Measurements from ENCODE around the gene BNC2. TPM values are rescaled to one million over a fixed set of nuclear protein-coding genes. Genes with fewer than 3 reads are reported as not detected.

The BNC2 gene
- total RNA-seq, 1 donor from 2014 or later = 15.2 TPM

DNA sequence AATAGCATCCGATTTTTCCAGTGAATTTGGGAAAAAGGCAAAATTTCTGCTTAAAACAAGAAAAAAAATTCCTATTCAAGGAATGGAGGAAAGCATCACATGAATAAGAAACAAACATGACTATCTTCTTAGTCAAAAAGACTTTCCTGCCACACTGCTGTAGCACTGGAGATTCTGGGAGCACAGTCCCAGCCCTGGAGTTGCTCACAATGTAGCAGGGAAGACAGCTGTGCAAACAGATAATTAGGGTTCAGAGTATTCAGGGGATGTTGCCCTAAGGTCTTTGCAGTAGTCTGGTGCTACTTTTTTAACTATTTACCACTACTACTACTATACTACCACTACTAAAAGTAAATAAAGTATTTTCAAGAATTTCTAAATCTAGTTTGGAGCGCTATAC, 86.5 kb downstream of the BNC2 start:
- H3K36me3 Mint-ChIP-seq (ENCODE audit: unreplicated experiment) = no peaks in the 10 kb centered on the region
- DNase-seq = no peak
- H3K27ac Mint-ChIP-seq (ENCODE audit: unreplicated experiment) = no peak overlapping the region
- H3K4me1 Mint-ChIP-seq (ENCODE audit: low read depth, unreplicated experiment) = peaks cover 3% of the 10 kb centered on the region
- TF ChIP-seq, protein P1, sequence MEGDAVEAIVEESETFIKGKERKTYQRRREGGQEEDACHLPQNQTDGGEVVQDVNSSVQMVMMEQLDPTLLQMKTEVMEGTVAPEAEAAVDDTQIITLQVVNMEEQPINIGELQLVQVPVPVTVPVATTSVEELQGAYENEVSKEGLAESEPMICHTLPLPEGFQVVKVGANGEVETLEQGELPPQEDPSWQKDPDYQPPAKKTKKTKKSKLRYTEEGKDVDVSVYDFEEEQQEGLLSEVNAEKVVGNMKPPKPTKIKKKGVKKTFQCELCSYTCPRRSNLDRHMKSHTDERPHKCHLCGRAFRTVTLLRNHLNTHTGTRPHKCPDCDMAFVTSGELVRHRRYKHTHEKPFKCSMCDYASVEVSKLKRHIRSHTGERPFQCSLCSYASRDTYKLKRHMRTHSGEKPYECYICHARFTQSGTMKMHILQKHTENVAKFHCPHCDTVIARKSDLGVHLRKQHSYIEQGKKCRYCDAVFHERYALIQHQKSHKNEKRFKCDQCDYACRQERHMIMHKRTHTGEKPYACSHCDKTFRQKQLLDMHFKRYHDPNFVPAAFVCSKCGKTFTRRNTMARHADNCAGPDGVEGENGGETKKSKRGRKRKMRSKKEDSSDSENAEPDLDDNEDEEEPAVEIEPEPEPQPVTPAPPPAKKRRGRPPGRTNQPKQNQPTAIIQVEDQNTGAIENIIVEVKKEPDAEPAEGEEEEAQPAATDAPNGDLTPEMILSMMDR (IDR thresholded peaks at IDR 0.05; ENCODE audit: partially characterized antibody, unreplicated experiment) = no peak
- no peak overlapping the region for H3K4me3 Mint-ChIP-seq (ENCODE audit: unreplicated experiment)
- H3K27me3 Mint-ChIP-seq (ENCODE audit: unreplicated experiment) = no peaks in the 10 kb centered on the region
- no peaks in the 10 kb centered on the region for H3K9me3 Mint-ChIP-seq (ENCODE audit: unreplicated experiment)

DNA sequence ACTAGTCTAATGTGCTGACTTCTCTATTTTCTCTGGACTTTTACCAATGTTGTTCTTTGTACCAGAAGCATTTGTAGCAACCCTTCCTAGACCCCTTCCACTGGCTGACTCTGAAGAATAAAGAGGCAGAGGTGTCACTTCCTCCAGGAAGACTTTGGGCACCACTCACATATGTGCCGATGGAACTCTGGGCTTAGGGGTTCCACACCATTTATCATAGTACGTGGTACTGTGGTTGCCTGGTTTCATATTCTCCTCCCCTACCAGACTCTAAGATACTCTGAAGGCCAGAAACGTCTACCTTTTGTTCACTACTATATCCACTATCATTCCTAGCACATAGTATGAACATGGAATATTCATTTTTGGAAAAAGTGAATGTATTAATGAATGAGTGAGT, 88.0 kb downstream of the BNC2 start:
- Mint-ChIP-seq H3K27ac (ENCODE audit: unreplicated experiment) (no peak overlapping the region), H3K4me3 (ENCODE audit: unreplicated experiment) (no peak overlapping the region), H3K36me3 (ENCODE audit: unreplicated experiment) (no peaks in the 10 kb centered on the region), H3K27me3 (ENCODE audit: unreplicated experiment) (no peaks in the 10 kb centered on the region), H3K9me3 (ENCODE audit: unreplicated experiment) (no peaks in the 10 kb centered on the region), H3K4me1 (ENCODE audit: low read depth, unreplicated experiment) (peaks cover 3% of the 10 kb centered on the region)
- TF ChIP-seq, protein P1 (IDR thresholded peaks at IDR 0.05; ENCODE audit: partially characterized antibody, unreplicated experiment) = no peak
- DNase-seq = no peak

DNA sequence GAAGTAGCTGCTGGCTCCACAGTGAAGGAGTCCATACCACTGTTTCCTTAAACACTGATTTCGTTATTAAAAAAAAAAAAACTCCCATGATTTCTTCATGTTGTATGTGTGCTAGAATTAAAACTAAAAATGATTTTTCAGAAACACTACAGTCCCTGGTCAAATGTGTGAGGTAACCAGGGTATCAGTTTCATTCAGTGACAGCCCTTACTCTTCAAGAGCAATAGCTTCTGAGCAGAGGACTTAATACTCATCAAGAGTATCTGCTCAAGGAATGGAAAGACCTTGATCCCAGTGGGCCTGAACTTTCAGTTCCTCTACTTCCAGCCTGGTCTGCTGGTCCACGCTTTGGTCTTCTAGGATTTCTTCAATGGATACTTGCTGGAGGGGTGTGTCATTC, 95.1 kb downstream of the BNC2 start:
- TF ChIP-seq, protein P1 (IDR thresholded peaks at IDR 0.05; ENCODE audit: partially characterized antibody, unreplicated experiment) = no peak
- DNase-seq = no peak
- H3K27me3 Mint-ChIP-seq (ENCODE audit: unreplicated experiment) = no peaks in the 10 kb centered on the region
- H3K36me3 Mint-ChIP-seq (ENCODE audit: unreplicated experiment) = no peaks in the 10 kb centered on the region
- no peaks in the 10 kb centered on the region for H3K9me3 Mint-ChIP-seq (ENCODE audit: unreplicated experiment)
- H3K4me3 Mint-ChIP-seq (ENCODE audit: unreplicated experiment) = no peak overlapping the region
- H3K27ac Mint-ChIP-seq (ENCODE audit: unreplicated experiment) = no peak overlapping the region
- no peaks in the 10 kb centered on the region for H3K4me1 Mint-ChIP-seq (ENCODE audit: low read depth, unreplicated experiment)

DNA sequence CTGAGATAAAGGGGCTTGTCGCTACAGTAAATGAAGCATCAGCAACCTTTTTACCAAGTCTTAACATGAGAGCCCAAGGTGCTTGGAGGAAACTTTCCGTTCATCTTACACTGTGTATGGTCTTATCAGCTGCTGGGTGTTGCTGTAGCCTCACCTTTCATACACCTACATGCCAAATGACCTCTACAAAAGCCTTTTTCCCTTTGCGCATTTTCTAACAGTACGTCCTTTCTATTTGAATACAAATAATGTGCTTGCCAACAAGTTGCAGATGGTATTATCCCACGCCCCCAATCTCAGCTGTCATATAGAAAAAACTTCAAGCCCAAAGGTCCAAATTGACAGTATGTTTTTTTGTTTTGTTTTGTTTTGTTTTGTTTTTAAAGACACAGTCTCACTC, 96.9 kb downstream of the BNC2 start:
- H3K27me3 Mint-ChIP-seq (ENCODE audit: unreplicated experiment) = no peaks in the 10 kb centered on the region
- H3K4me1 Mint-ChIP-seq (ENCODE audit: low read depth, unreplicated experiment) = no peaks in the 10 kb centered on the region
- TF ChIP-seq, protein P1 (IDR thresholded peaks at IDR 0.05; ENCODE audit: partially characterized antibody, unreplicated experiment) = no peak
- H3K36me3 Mint-ChIP-seq (ENCODE audit: unreplicated experiment) = no peaks in the 10 kb centered on the region
- peaks cover 1% of the 10 kb centered on the region for H3K9me3 Mint-ChIP-seq (ENCODE audit: unreplicated experiment)
- no peak overlapping the region for H3K27ac Mint-ChIP-seq (ENCODE audit: unreplicated experiment)
- no peak overlapping the region for H3K4me3 Mint-ChIP-seq (ENCODE audit: unreplicated experiment)
- DNase-seq = no peak

DNA sequence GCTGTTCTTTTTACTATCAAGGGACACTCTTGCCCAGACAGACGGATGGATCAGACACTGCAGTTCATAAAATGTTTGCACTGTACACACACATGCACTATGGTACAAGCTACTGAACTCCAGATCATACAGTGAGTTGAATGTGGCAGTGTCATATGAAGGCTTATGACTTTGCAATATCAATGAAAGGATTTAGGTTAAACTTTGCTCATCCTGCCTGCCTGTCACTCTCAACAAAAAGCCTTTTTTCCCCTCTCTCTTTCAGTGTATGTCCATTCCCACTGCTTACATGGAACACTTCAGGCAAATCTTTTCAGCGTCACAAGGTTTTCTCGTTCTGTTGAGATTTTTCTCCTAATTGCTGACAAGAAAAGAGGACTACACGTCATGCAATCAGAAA, 97.4 kb downstream of the BNC2 start:
- H3K36me3 Mint-ChIP-seq (ENCODE audit: unreplicated experiment) = no peaks in the 10 kb centered on the region
- TF ChIP-seq, protein P1 (IDR thresholded peaks at IDR 0.05; ENCODE audit: partially characterized antibody, unreplicated experiment) = no peak
- no peaks in the 10 kb centered on the region for H3K4me1 Mint-ChIP-seq (ENCODE audit: low read depth, unreplicated experiment)
- no peaks in the 10 kb centered on the region for H3K27me3 Mint-ChIP-seq (ENCODE audit: unreplicated experiment)
- peaks cover 1% of the 10 kb centered on the region for H3K9me3 Mint-ChIP-seq (ENCODE audit: unreplicated experiment)
- no peak overlapping the region for H3K4me3 Mint-ChIP-seq (ENCODE audit: unreplicated experiment)
- no peak for DNase-seq
- no peak overlapping the region for H3K27ac Mint-ChIP-seq (ENCODE audit: unreplicated experiment)
